Measurements from ENCODE around the gene HNRNPL. TPM values are rescaled to one million over a fixed set of nuclear protein-coding genes. Genes with fewer than 3 reads are reported as not detected.

Gene HNRNPL
- total and polyA plus RNA-seq, 2 donors (not counting 1 experiment from before 2014, with no cell fraction given), result 292 to 418 TPM

DNA sequence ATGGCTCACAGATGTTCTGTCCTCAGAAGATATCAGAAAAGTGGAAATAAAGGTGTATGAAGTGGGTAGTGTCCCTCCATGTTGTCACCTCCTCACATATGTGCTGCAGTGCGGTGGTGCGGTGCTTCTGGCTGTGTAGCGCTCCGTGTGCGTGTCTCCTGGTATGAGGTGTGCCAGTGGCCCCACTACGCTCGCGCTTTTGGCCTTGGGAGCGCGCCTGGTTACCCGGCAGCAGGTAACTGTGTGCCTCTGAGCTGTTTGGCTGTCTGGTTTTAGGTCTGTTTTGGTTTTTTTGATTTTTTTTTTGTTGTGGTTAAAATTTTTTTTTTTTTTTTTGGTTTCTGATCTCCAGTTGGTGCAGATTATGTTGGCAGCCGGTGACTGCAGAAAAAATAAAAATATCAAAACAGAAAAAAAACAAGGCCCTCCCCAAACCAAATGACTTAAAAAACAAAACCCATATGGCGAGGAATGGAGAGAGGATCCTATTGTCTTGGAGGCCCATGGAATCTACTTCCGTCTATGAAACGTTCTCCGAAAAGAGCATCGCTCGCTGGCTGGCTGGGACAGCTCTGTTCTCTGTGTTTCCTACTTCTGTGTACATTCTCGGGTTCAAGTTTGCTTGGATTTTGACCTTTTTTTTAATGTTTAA is 7.9 kb downstream of the HNRNPL start:
- POLR2A ChIA-PET, result interaction anchor here (0.6 to 1.2 kb wide), 4 partner anchors 9 to 28 kb away, joined by 3 to 9 read pairs (median 5); no protein-coding TSS in a partner anchor

More for the DNA sequence above, 7.9 kb downstream of the HNRNPL start:
- TF ChIP-seq, protein P1, sequence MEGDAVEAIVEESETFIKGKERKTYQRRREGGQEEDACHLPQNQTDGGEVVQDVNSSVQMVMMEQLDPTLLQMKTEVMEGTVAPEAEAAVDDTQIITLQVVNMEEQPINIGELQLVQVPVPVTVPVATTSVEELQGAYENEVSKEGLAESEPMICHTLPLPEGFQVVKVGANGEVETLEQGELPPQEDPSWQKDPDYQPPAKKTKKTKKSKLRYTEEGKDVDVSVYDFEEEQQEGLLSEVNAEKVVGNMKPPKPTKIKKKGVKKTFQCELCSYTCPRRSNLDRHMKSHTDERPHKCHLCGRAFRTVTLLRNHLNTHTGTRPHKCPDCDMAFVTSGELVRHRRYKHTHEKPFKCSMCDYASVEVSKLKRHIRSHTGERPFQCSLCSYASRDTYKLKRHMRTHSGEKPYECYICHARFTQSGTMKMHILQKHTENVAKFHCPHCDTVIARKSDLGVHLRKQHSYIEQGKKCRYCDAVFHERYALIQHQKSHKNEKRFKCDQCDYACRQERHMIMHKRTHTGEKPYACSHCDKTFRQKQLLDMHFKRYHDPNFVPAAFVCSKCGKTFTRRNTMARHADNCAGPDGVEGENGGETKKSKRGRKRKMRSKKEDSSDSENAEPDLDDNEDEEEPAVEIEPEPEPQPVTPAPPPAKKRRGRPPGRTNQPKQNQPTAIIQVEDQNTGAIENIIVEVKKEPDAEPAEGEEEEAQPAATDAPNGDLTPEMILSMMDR (IDR thresholded peaks at IDR 0.05), result no peak
- no peak for TF ChIP-seq EZH2 (IDR thresholded peaks at IDR 0.05; ENCODE audit: borderline replicate concordance, insufficient read depth, low read depth, low read length, poor library complexity, severe bottlenecking)
- peak overlapping the region; percentile 2 to 37 for H3K27ac ChIP-seq (ENCODE audit: low read length in 2 of 2)
- H4K20me1 ChIP-seq (ENCODE audit: control insufficient read depth, insufficient read depth, low read length, poor library complexity, severe bottlenecking), result peaks cover 100% of the 10 kb centered on the region
- peaks cover 75% of the 10 kb centered on the region for H3K79me2 ChIP-seq (ENCODE audit: control insufficient read depth, insufficient read depth, low read length)
- no peaks in the 10 kb centered on the region for H3K9me3 ChIP-seq (ENCODE audit: control extremely low read depth in 1 of 3, control insufficient read depth in 2 of 3, insufficient read depth in 1 of 3, low read length in 2 of 3)
- H3K4me3 ChIP-seq (ENCODE audit: control extremely low read depth in 1 of 5, extremely low read depth in 1 of 5, insufficient read depth in 1 of 5, low read depth in 2 of 5, low read length in 4 of 5), result no peak overlapping the region
- no peaks in the 10 kb centered on the region for H3K27me3 ChIP-seq (replicated peaks in 1 of 4; ENCODE audit: control extremely low read depth in 1 of 4, control insufficient read depth in 3 of 4, insufficient read depth in 4 of 4, low read length in 3 of 4)
- peaks cover 18 to 97% of the 10 kb centered on the region in 2 experiments for H3K36me3 ChIP-seq (replicated peaks in 1 of 2; ENCODE audit: control extremely low read depth in 1 of 2, control insufficient read depth in 1 of 2, extremely low read depth in 1 of 2, insufficient read depth in 2 of 2, low read length in 1 of 2)
- Mint-ChIP-seq H3K4me1 (peaks cover 50% of the 10 kb centered on the region), H3K4me3 (no peak overlapping the region), H3K27me3 (no peaks in the 10 kb centered on the region), H3K9me3 (ENCODE audit: insufficient read depth) (no peaks in the 10 kb centered on the region), H3K27ac (no peak overlapping the region)
- intact Hi-C loops (cut with micrococcal nuclease), result no loop called here
- peaks cover 39 to 43% of the 10 kb centered on the region in 2 donors for H3K4me1 ChIP-seq (ENCODE audit: control insufficient read depth in 2 of 2, insufficient read depth in 2 of 2, low read length in 2 of 2)
- CTCF ChIA-PET, result interaction anchor here (0.6 to 1.3 kb wide), 8 partner anchors 10 to 194 kb away, joined by 3 to 7 read pairs (median 3); partner anchors contain the start of genes ECH1 and NFKBIB
- no peak overlapping the region for H3K9ac ChIP-seq (ENCODE audit: low read length)
- ATAC-seq (ENCODE audit: low read depth) (no peak), DNase-seq (peak; percentile 41)
- H2AFZ ChIP-seq (ENCODE audit: insufficient read depth, low read depth, low read length, poor library complexity, severe bottlenecking), result no peak overlapping the region
- H3K4me2 ChIP-seq (replicated peaks; ENCODE audit: low read depth, low read length, poor library complexity, severe bottlenecking), result peak overlapping the region; percentile 43
- WGBS (ENCODE audit: insufficient coverage), result 97% methylated on average over 15 of the region's 19 CpGs
